NCI-H1092 treated with DMSO at 0.1 percent for 48 hours (cell line): ENCODE data around the gene CDKL1.
A peak's percentile ranks its signal among the peaks of the same experiment; 100 is the strongest.

Experiments used
- DNase-seq: peaks from one replicate; lab custom pipeline; 2025; lab: John Stamatoyannopoulos, UW

Gene CDKL1

DNA sequence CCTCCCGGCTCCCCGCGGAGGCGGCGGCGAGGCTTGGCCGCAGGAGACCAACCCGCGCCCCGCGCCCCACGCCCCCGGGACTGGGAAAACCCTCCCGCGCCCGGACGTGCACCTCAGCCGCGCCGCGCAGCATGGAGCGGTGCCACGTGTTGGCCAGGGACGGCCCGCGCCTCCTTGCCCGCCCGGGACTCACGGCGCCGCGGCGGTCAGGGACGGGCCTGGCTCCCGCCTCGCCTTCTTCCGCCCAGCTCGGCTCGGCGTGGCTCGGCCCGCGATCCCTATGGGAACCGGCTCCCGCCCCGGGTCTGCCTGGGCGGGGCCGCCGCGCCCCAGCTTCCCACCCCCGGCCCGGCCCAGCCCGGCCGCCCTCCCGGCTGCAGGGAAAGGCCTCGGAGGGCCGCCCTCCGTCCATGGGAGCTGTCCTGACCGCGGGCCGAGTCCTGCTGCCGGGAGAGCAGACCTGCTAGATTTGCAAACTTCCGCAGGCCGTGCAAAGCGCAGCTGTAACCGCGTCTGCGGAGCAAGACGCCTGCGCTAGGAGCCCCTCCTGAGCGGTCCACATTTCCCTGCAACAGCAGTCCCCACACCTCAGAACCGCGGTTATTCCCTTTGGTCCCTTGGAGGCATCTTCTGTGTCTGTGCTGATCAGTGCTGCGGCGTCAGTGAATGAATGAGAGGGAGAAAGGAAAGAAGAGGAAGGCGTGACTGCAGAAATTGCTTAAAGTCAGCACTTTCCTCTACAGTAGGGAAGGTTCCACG lies at the start of gene CDKL1:
Gene CDKL1 (minus strand): TSS at position 251 of the 759 bp plus-strand sequence. CDS start 1,013 bp downstream, outside the sequence.
- DNase-seq: peak; percentile 74

DNA sequence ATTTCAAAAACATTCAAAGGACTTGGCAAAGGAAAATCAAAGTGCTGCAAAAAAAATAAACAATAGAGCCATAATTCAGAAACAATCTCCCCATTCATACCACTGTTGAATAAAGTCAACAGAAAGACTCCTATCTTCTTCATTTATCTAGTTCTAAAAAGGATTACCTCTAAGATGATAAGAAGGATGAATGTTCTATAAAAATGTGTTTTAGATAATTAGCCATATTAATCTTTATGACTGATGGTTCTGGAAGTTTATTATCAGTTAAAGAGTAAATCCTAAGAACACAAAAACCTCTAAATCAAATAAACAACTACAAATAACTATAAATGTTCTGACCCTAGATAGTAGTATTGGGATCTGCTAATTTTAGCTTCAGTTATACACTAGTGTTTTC lies 37.8 kb upstream of the CDKL1 start:
- DNase-seq: no peak

DNA sequence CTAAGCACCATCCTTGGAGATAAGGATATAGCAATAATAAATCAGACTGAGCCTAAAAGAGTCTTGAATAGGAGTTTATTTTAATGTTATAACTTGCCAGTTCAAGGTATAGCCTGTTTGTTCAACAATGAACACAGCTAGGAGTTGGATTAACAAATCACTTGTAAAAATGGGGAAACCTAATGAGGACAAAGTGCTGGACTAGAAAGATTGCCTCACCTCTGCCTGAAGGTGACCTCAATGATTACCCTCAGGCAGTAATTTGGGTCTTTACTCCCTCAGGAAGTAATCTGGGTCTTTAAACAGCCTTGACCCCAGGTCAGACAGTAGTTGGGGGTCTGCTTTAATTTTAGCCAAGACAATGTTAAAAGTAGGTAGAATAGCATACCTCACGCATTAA lies 35.5 kb upstream of the CDKL1 start:
- DNase-seq: no peak

DNA sequence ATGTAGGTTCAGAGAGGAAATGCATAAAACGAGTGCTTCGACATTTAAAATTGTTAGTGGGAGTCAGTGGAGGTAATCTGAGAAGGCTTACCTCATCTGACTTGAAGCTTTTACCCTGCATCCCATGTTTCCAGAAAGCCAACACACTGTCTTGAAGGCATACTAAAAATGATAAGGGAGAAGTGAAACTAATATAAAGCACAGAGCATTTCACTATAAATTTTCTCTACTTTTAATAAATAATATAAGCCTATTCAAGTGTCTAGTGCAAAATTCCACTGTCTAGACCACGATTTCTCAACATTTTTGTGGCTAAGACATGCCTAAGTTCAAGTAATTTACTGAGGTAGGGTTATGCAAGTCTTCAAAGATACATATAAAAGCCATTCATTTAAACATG lies 29.1 kb upstream of the CDKL1 start:
- DNase-seq: no peak

DNA sequence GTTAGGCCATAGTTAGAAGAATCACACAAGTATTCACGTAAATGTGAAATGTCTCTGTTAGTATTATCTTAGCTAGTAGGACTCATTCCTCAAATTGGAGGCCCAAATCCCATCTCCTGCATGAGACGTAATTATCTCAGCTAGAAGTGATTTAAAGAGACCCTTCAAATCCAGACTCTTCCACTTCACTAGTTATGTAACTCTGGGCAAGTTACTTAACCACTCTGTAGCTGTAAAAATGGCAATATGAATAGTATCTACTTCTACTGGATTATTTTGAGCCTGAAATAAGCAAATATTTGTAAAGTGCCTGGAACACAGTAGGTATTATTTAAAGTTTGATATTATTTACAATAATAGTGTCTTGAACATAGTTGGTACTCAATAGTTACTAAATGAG lies 28.4 kb upstream of the CDKL1 start:
- no peak for DNase-seq

DNA sequence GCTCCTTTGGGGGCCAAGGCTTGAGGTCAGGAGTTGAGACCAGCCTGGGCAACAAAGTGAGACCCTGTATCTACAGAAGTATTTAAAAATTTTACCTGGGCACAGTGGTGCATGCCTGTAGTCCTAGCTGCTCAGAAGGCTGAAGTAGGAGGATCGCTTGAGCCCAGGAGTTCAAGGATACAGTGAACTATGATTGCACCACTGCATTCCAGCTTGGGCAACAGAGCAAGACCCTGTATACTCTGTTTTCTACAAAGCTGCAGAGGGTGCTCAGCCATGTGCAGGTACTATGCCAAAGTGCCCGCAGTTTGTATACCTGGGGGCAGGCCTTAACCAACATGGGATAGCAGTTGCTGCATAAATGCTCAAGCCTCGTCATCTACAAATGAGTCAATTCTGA lies 26.8 kb upstream of the CDKL1 start:
- DNase-seq: no peak

DNA sequence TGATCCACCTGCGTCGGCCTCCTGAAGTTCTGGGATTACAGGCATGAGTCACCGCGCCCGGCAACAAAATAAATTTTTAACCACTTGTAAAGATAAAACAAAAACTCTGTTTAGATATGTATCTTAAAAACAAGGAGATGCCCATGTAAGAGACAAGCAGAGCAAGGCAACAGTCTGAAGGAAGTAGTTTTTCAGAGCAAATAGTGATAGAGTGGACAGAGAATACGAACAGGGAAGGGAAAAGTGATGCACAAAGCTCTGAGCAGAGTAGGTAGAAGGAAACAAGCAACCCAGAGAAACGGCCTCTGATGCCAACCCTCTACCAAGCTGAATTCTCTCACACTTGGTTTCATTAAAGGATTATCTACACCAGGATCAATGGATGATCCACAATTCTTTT lies 24.8 kb upstream of the CDKL1 start:
- DNase-seq: no peak

DNA sequence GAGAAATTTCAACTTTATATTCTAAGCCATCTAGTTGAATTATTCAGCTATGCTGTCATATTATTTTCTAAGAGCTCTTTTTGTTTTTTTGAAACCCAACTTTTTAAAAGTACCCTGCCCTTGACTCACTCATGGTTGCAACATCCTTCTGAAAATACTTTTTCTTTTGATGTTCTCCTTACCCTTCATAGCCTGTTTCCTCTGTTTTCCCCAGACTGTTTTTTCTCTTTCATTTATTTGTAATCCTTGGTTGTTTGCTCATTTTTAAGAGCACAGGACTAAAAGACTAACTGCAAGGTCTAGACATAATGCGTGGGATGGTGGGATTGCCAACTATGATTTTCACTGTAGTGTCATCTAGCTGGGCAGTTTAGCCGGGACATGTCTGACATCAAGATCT lies 21.2 kb upstream of the CDKL1 start:
- DNase-seq: no peak

DNA sequence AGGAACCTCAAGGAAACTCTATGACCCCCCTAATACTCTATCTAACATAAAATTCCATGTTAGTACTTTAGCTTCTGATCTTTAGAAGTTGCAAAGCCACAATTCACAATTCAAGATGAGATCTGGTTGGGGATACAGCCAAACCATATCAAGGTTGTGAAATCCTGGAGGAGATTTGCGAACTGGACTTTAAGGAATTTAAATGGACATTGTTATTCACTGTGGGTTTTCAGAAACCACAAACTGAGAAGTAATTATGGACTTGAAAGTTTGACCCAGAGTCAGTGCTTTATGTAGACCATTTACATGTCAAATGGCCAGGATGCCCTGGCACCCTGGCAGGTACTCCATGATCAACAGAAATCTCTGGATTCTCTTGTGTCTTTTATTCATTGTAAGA lies 14.2 kb upstream of the CDKL1 start:
- DNase-seq: no peak

DNA sequence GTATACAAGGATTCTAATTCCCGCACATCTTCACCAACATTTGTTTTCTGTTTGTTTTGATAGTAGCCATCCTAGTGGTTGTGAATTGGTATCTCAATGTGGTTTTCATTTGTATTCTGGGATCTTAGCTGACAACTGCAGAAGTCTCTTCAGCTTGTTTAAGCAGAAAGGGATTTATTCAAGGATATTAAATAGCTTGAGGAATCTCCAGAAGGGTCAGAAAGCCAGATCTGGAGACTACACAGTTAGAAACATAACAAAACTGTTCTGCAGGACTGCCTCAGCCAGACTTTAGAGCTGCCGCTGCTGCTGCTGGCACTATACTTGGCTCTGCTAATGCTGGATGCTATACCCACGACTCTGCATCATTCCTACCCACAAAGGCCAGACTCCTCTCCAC lies 13.4 kb upstream of the CDKL1 start:
- no peak for DNase-seq

DNA sequence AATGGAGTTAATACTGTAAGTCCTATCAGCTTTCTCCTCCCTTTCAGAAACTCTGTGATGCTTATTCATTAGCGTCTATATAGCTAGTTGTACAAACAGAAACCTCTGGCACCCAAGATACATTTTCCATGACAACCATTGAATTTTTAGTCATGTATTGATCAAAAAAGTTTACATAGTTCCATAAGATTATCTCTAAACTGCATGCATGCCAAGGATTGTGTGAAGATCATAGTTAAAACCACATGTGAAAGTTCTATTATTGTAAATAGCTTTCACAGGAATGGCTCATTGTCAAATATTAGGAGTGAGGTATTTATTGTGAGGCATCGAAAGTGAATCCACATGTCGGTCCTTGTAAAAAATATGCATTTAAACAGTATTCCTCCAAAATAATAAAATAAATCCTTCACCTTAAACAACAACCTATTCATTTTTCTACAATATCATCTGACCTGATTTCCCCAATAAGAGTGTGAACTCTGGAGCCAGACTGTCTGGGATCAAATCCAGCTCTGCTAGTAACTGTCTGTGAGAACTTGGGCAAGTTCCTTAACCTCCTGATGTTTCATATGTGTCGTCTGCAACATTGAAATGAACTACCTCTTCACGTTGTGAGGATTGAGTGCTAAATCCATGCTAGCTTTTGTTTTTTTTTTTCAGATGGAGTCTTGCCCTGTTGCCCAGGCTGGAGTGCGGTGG lies 10.6 kb upstream of the CDKL1 start:
- no peak for DNase-seq

DNA sequence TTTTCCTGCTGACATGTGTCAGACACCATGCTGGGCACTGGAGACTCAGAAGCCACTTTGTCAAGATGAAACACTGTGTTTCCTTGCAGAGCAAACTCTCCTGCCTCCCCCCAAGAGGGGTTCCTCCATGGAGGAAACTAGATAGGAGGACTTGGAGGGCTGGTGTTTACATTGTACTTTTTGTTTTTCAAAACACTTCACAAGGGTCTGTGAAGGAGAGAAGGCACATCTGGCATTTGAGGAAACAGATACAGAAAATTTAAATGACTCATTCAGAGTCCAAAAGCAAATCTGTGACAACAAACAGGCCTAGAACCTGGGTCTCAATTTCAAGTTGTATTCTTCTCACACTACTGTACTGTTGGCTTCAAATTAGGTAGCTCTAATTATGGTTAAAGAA lies 6.7 kb upstream of the CDKL1 start:
- DNase-seq: no peak

DNA sequence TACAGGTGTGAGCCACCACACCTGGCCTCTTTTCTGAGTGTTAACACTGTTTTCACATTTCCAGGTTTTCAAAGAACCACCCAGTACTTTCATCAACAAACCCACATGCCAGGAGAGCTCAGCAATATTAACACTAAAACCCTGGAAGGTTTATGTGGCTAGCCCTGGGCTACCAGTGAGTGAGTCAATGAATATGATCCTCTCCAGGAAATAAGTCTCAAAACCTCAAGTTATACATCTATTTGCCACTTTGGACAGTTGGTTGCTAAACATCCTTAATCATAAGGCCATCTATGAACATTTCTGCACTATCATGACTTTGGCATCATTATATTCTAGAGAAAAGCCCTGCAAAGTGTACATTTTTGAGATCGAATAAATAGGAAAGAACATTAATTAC lies 6.3 kb upstream of the CDKL1 start:
- no peak for DNase-seq

DNA sequence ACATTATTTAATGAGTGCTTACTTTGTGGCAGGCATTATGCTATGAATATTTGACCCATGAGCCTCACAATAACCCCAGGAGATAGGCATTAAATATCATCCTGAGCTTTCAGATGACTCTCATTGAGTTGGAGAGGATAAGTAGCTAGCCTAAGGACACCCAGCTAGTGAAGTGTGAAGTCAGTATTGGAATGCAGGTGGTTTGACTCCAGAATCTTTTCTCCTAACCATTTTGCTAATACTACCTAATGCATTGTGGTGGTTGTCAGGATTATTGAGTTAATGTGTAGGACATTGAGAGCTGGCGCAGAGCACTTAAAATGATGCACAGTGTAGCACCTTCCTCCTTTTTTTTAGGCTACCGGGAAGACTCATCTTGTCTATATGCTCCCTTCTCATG lies 3.8 kb upstream of the CDKL1 start:
- no peak for DNase-seq

DNA sequence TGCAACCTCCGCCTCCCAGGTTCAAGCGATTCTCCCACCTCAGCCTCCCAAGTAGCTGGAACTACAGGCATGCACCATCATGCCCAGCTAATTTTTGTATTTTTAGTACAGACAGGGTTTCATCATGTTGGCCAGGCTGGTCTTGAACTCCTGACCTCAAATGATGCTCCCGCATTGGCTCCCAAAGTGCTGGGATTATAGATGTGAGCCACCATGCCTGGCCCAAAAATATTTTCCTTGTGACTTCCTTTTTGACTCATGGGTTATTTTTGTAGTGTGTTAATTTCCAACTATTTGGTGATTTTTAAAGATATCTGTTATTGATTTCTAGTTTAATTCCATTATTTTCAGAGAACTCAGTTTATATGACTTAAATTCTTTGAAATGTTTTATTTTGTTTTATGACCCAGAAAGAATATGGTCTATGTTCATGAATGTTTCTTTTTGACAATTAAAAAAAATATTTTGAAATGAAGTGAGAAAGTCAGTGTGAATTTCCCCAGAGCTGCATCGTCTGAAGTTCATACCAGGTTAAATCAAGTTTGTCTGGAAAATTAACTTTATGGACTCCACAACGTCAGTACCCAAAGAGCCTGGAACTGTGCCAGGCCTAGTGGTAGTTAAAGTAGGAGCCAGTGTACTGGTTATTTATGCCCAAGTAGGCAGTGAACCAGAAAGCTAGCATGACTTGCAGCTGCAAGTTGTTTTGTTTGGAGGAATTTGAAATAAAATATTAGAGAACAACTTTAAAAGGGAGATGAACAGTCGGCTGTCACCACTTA lies 2.8 kb upstream of the CDKL1 start:
- DNase-seq: no peak

DNA sequence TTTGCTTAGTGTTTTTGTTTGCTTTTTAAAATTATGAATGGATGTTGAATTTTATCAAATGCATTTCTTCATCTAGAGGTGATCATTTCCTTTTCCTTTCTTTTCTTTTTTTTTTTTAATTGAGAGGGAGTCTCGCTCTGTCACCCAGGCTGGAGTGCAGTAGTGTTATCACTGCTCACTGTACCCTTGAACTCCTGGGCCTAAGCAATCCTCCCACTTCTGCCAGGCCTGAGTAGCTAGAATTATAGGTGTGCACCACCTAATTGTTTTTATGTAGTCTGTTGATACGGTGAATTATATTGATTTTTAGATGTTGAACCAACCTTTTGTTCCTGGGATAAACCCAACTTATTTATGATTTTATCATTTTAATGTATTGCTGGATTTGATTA lies 1.5 kb upstream of the CDKL1 start:
- DNase-seq: no peak

DNA sequence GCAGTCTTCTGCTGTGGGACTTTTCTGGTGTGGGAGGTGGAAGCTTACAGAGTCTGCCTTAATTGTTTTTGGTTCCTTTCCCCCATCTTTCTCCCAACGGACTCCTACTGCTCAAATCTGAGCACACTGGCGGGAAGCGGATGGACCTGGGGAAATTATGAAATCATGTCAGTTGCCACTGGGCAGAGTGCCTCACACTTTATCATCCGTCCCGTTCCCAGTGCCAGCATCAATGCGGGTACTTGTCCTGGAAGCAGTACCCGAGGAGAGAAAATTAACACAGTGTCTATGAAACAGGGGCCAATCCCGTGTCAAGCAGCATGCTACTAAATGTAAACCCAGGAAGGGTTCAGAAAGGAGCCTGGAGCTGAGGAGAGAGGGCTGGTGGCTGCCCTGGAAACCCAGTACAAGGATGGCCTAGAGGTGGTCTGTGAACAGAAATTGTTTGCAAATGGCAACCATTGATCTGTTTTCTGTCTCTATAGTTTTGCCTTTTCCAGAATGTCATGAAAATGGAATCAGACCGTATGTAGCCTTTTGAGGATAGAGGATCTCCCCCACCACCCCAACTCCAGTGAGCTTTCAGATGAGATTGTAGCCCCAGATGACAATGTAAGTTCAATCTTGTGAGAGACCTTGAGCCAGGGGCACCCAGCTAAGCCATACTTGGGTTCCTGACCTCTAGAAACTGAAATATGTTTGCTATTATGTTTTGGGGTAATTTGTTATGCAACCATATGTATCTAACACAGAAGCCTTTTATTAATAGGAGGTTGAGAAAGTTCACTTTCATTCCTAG lies 908 bp upstream of the CDKL1 start:
- DNase-seq: no peak

DNA sequence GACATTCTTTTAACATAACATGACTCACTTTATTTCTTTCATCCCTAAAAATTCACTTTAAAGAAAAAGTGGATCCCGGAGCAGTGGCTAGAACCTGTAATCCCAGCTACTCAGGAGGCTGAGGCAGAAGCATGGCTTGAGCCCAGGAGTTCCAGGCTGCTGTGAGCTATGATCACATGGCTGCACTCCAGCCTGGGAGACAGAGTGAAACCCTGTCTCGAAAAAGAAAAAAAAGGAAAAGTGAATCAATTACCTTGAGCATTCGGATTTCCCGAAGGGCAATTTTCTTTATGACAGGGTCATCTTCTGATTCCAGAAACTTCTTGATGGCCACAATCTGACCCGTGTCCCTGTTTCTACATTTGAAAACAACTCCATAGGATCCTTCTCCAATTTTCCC lies 1.2 kb downstream of the CDKL1 start:
- DNase-seq: no peak

DNA sequence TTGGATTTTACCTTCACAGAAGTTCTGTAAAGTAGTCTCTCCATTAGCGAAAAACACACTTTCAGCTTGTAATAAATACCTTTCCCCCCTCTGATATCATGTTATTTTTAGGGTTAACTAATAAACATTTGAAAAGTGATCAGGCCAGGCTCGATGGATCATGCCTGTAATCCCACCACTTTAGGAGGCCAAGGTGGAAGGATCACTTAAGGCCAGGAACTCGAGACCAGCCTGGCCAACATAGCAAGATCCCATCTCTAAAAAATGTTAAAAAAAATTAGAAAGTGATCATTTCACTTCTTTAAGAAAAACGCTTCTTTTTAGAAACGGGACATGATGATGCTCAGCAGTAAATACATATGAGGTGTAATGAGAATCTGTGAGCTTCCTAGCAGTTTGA lies 2.0 kb downstream of the CDKL1 start:
- DNase-seq: no peak

DNA sequence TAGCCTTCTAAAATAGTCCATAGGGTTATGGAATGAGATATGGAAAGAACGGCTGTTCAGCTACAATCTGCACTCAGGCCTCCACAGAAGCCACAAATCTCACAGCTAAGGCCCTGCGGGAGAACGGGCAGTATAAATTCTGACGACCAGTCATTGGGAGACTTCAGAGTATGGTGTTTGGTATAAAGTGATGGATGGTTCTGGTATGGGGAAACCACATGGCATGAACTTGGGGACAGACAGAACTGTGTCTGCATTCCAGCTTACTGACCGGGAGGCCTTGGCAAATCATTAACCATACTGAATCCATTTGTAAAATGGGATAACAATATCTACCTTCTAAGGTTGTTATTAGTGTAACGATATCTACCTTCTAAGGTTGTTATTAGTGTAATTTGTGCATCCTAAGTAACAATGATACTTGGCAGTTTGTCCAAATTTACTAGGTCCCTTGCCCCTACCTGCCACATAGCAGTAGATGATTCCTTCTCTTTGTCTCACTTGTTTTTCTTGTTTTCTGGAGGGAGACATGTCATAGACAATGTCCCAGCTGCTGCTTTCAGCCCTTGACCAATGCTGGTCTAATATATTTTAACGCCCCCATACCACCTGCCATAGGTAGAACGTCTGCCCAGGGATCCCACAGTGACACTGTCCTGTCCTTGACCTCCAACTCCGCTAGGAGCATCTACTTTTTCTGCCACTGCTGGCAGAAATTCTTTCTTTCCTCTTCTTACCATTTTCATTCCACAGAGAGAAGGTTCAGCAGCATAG lies 6.8 kb downstream of the CDKL1 start:
- DNase-seq: no peak

DNA sequence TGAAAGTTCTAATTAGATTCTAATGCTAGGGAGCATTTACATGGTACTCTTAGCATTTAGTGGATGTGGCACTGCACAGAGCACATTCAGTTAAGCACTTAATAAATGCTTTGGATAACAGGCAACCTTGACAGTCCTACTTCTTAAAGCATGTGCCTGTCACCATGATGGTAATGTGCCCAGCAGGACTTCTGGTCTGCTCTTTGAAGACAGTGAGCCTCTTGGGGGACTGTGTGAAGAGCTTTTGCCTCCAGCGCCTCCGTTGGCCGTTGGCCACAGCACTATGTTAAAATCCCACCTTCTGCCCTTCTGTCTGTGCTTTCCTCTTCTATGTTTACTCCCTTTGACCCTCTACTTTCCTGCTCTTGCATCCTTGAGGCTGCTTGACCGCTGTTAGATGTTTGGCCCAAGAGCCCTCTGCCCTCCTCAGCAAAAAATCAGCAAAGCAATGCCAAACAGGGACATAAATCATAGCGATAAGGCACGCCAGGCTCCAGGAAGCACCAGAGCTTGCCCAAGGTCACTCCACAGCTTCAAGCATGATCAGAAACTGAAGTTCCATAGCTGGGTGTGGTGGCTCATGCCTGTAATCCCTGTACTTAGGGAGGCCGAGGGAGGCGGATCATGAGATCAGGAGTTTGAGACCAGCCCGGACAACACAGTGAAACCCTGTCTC lies 8.3 kb downstream of the CDKL1 start:
- no peak for DNase-seq
